CD4-positive, alpha-beta T cell treated with Interleukin-10 for 1 hour (primary cell): Measurements from ENCODE around the gene SPTBN5.

ENCODE experiments used
- DNase-seq: peaks from one replicate; pipeline ENCODE4 v3.0.0-alpha.2; 2020

Gene SPTBN5

GRCh38 chr15:41901431-41901830 is 7.6 kb upstream of the SPTBN5 start:
- DNase-seq: no peak

- DNase-seq: no peak
These were observed 6.9 kb upstream of the SPTBN5 start for GRCh38 chr15:41900526-41901380.

DNA sequence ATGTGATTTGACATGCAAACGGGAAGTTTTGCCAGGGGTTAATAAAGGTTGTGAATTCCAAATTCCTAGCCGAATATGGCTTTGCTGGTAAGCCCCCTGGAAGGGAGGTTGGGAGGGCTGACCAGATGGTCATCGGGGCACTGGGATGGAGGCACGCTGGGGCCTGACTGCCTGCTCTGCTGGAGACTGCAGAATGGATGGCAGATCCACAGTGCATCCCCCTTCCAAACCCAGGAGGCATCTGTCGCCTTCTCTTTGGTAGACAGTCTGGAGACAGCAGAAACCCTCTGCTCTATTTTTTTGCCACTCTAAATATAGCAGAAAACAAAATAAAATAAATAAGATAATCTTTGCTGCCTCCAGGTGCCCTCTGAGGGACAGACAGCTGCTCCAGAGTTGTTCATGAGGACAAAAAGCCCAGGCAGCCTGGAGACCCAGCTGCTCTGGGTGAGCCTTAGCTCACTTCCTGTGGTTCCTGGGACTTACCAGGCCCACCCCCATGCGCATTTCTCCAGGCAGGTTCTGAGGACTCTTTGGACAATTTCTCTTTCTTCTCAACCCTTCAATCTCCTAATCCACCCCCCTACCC is 6.1 kb upstream of the SPTBN5 start:
- no peak for DNase-seq

DNA sequence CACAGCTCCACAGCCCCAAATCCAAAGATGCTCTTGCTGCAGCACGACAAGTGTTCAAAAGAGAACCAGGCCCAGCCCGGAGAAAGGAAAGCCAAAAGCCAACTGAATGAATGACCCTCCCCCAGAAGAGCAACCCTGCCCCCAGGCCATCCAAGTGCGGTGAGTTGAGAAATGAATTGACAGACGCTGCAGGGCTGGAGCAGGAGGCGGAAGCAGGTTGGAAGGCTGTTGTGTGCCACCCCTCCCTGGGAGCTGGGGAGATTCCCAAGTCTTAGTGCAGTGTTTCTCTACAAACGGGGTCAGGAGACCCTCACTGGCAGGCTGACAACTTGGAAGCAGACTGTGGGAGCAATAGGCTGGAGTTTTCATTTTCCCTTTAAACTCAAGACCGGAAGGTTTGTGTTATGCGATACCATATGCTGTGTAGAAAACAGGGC is 3.5 kb upstream of the SPTBN5 start:
- DNase-seq: no peak

GRCh38 chr15:41896566-41896965 is 2.7 kb upstream of the SPTBN5 start:
- DNase-seq: no peak

DNA sequence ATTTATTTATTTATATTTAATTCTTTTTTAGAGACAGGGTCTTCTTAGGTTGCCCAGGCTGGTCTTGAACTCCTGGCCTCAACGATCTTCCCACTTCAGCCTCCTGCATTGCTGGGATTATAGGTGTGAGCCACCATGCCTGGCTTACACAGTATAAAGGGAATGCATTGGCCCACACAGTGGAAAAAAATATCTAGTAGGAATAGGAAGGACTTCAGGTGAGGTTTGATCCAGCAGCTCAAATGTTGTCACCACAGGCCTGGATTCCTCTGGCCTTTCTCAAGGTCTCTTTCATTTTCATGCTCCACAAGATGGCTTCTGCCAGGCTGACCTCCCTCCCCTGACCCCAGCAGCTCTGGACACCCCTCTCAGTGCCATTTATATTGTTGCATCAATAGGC is 2.1 kb upstream of the SPTBN5 start:
- no peak for DNase-seq

DNA sequence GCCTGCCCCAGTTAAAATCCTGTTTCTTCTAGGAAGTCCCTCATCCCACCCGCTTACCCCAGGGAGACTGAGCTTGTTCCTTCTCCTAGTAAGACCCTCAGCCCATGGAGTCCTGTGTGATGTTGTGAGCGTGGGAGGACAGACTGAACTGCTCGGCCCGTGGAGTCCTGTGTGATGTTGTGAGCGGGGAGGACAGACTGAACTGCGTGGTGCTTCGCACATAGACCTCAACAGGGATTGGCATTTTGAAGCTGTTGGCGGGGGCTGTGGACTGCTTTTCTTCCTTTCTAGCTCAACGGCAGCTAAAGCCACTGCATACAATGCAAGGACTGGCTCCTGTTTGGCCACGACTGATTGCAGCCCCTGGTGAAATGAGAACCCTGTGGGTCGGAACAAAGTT is 1.6 kb upstream of the SPTBN5 start:
- DNase-seq: no peak

GRCh38 chr15:41894791-41895463 is 1.1 kb upstream of the SPTBN5 start:
- DNase-seq: peak; percentile 90

- DNase-seq: no peak
These were observed 468 bp upstream of the SPTBN5 start for GRCh38 chr15:41894251-41894790.

GRCh38 chr15:41892621-41893421 is 1.0 kb downstream of the SPTBN5 start:
- peak; percentile 28 for DNase-seq

DNA sequence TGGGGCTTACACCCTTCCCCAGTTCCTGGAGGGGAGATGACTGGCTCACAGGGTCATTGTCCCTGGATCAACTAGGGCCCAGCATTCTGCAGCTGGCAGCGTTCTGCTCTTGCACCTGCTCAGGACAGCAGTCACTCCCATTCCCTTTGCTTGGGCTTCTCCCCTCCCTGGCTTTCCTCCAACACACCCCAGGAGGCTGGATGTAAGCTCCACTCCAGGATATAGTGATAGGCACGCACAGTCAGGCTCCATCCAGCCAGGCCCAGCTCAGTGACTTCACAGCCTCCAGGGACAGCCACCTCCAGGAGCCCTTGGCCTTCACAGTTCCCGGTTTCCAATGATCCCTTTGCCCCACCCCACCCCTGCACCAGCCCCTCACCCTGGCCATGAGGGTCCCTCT is 1.9 kb downstream of the SPTBN5 start:
- DNase-seq: no peak

- no peak for DNase-seq
These were observed 2.6 kb downstream of the SPTBN5 start for GRCh38 chr15:41891226-41891625.

- DNase-seq: no peak
These were observed 3.7 kb downstream of the SPTBN5 start for GRCh38 chr15:41890050-41890690.

- peak; percentile 20 for DNase-seq
These were observed 5.1 kb downstream of the SPTBN5 start for GRCh38 chr15:41888662-41889253.

- DNase-seq: no peak
These were observed 6.0 kb downstream of the SPTBN5 start for GRCh38 chr15:41887893-41888292.

DNA sequence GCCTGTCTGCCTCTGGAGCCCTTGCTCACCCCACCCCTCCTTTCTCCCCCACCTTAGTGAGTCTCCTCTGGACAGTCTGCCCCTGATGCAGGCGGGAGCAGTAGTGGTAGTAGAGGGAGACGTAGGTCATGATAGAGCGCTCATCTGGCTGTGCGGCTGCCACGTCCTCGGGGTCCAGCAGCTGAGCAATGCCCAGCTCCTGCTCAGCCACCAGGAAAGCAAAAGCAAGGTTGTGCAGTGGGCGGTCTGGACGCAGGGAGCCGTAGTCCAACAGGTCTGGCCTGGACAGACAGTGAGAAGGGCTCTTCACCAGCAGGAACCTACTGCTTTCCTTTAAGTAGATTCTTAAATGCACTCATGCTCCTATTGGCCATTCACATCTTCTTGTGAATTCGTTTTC is 6.7 kb downstream of the SPTBN5 start:
- no peak for DNase-seq

DNA sequence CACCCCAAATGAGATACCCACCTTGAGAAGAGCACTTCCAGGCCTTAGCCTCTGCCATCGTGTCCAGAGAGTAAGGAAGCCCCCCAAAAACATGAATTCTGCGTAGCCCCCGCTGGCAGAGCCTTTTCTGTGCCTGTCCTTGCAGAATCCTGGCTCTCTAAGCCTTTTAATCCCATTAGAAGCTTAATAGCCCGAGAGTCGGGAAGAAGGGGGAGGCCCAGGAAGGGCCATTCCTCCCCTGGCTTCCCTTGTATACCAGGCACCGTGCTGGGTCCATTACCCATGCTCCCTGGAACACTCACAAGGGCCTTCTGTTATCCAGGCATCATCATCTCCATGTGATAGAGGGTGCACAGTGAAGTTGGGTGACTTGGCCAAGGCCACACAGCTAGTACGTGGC is 7.1 kb downstream of the SPTBN5 start:
- no peak for DNase-seq

DNA sequence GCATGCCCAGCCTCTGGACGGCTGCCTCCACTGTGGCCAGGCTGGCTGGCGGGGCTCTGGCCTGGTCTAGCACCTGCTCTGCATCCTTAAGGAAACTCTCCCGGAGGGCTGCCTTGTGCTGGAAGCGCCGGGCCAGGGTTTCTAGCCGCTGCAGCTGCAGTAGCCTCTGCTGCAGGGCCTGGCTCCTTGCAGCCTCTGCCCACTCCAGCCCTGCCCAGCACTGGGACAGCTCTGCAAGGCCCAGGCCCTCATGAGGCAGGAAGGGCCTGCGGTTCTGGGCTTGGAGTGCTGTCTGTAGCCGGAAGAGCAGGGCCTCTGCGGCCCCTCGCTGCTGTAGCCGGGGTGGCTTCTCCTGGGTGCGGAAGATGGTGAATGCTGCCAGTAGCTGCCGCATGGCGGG is 8.0 kb downstream of the SPTBN5 start:
- no peak for DNase-seq

DNA sequence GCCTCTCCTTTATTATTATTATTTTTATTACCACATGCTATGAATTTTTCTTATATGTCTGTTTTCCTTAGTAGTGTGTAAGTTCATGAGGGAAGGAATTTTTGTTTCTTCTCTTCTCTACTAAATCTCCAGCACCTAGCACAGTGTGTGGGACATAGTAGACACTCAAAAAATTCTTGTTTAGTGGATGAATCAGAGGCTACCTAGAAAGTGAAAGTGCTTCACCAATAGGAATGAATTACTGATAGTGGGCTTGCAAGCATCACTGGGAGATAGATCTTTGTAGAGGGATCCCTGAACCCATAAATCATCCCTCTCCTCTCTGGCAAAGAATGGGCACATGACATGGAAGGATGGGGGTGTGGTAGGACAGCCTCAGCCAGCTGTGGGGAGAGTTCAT is 8.5 kb downstream of the SPTBN5 start:
- no peak for DNase-seq

GRCh38 chr15:41884458-41884857 is 9.4 kb downstream of the SPTBN5 start:
- DNase-seq: no peak

DNA sequence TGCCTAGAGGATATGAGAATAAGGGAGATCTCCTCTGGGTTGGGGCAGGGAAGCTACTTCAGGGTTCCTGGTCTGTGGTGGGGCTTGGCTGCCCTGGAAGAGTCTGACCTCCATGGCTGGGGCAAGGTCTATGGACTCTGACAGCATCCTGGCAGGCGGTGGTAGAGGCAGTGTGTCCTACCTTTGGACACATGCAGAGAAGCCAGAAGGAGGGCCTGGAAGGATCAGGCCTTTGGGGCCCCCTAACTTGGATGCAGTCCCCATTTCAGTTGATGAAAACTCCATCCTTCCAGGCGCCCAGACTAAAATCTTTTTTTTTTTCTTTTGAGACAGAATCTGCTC is 10.4 kb downstream of the SPTBN5 start:
- no peak for DNase-seq
